Astrocyte (in vitro differentiated cells and primary cell): ENCODE data around the gene UHRF1.

ENCODE experiments used
- EZH2 ChIP-seq: IDR thresholded peaks from 2 replicates; pipeline ENCODE4 v1.6.1; 2012; ENCODE audit warnings: mild to moderate bottlenecking, low read length, inconsistent platforms; ENCODE audit not compliant: insufficient read depth
- TF ChIP-seq, protein P1 (sequence below): IDR thresholded peaks from 2 replicates; pipeline ENCODE4 v1.5.1; 2011; ENCODE audit warnings: low read depth, mild to moderate bottlenecking, inconsistent platforms, low read length, moderate library complexity; ENCODE audit not compliant: insufficient read depth

DNA sequence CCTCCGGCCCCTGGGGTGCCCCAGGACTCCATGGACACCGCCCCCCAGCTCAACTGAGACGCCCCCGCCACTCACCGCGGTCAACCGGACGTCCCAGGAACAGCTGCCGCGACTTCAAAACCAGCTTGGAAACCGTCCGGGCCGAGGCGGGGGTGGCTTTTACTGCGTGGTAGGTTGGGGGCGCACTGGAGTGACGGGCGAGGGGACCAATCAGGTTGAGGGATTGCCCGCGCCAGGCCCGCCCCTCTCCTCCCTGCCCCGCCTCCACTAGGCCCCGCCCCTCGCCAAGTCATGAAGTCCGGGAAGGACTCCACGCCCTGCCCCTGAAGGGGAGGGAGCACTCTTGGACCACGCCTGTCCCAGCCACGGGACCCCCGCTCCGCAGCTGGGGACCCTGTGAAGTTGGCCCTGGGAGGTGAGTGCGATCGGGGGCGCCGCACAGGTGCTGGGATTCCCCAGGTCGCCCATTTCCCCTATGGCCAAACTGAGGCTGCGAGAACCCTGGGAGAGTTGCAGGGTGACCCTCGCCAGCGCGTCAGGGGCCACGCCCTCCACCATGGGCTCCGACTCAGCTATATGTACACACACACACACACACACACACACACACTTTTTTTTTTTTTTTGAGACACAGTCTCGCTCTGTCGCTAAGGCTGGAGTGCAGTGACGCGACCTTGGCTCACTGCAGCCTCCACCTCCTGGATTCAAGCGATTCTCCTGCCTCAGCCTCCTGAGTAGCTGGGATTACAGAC lies 41.6 kb upstream of the UHRF1 start, which contains the start of gene PLIN3:
- TF ChIP-seq EZH2: no peak
- TF ChIP-seq, protein P1, sequence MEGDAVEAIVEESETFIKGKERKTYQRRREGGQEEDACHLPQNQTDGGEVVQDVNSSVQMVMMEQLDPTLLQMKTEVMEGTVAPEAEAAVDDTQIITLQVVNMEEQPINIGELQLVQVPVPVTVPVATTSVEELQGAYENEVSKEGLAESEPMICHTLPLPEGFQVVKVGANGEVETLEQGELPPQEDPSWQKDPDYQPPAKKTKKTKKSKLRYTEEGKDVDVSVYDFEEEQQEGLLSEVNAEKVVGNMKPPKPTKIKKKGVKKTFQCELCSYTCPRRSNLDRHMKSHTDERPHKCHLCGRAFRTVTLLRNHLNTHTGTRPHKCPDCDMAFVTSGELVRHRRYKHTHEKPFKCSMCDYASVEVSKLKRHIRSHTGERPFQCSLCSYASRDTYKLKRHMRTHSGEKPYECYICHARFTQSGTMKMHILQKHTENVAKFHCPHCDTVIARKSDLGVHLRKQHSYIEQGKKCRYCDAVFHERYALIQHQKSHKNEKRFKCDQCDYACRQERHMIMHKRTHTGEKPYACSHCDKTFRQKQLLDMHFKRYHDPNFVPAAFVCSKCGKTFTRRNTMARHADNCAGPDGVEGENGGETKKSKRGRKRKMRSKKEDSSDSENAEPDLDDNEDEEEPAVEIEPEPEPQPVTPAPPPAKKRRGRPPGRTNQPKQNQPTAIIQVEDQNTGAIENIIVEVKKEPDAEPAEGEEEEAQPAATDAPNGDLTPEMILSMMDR: no peak
